H1 (cell line): ENCODE results near the gene TFR2. TPM values are rescaled to one million over a fixed set of nuclear protein-coding genes. Genes with fewer than 3 reads are reported as not detected.

Source experiments
- NANOG ChIP-seq: IDR thresholded peaks from 2 replicates; pipeline ENCODE4 v1.6.1; 2011; ENCODE audit warnings: low read length, low read depth, mild to moderate bottlenecking, inconsistent platforms; ENCODE audit not compliant: insufficient read depth, poor library complexity, severe bottlenecking
- RAD21 ChIP-seq, 2 experiments: IDR thresholded peaks in 1 of 2; conservative IDR thresholded peaks in 1 of 2; 2 replicates each; pipeline ENCODE4 v1.6.1; 2011; ENCODE audit warnings: low read depth in 2 of 2, low read length in 2 of 2, improper control_type of control experiment in 1 of 2, inconsistent platforms in 1 of 2, mild to moderate bottlenecking in 1 of 2, moderate library complexity in 1 of 2
- SP4 ChIP-seq: IDR thresholded peaks from 2 replicates; pipeline ENCODE4 v1.6.1; 2012; ENCODE audit warnings: low read length, inconsistent platforms
- TAF7 ChIP-seq: optimal IDR thresholded peaks from 2 replicates; pipeline ENCODE3; 2011; ENCODE audit warnings: low read depth, mild to moderate bottlenecking, inconsistent platforms, low read length, moderate library complexity, borderline replicate concordance
- polyA plus RNA-seq, 7 experiments: library from polyadenylated mRNA; depleted of rRNA in 3 of 7; stranded (reverse) in 5 of 7; unstranded in 2 of 7; fragments of >200 nt in 5 of 7; fragments of 200-250 nt in 2 of 7; gene quantifications; 1 replicate in 5 of 7; 2 replicates in 1 of 7; 4 replicates in 1 of 7; pipeline versions ENCODE4 v1.2.1 to v1.2.3, GENCODE V29; 2011 to 2013; ENCODE audit warnings: missing spikeins in 2 of 7, mixed read lengths in 2 of 7
- total RNA-seq: library from RNA; stranded (reverse); fragmentation: NEBNext Ultra II Directional; extraction: Animal tissue kit (Norgen Biotek cat#: 25700); gene quantifications from 2 replicates; pipeline ENCODE4 v1.2.1, GENCODE V29; 2021

The TFR2 gene
- total and polyA plus RNA-seq, 2 of the 8 experiments (the other 6 are each of a cell fraction or from before 2014, with no cell fraction given), result 4.6 to 5.7 TPM

DNA sequence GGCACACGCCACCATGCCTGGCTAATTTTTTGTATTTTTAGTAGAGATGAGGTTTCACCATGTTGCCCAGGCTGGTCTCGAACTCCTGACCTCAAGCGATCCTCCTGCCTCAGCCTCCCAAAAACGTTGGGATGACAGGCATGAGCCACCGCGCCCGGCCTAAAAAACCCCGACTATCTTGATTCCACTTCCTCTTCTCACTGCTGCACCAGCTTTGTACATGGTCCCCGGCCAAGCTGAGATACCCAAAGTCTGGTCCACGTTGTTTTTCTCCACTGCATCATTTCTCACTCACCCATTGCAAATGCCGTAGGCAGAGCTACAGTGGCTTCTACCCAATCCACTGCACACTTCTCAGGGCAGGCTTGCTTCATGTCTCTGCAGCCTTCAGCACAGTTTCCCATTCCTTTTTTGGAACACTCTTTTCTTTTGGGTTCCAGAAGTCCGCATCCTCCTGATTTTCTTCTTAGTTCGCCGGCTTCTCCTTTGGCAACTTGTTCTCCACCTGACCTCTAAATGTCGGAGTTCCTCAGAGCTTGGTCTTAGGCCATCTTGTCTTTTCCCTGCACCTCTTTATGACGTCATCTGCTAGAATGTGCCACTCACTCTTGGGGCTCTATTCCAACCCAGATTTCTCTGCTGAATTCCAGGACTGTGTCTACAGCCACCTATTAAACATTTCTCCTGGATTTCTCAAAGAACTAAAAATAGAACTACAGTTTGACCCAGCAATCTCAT is 26.1 kb upstream of the TFR2 start (continued):
- TF ChIP-seq RAD21 (IDR thresholded peaks at IDR 0.05 in 1 of 2, conservative IDR thresholded peaks at IDR 0.05 in 1 of 2; ENCODE audit: low read depth in 2 of 2, low read length in 2 of 2), result no peak
- no peak for TF ChIP-seq TAF7
- no peak for TF ChIP-seq NANOG
- no peak for TF ChIP-seq SP4
